Amniotic epithelial cell (primary cell): ENCODE measurements around the gene SRGAP3.

Experiments
- DNase-seq: peaks from one replicate; pipeline ENCODE4 v3.0.0-alpha.2; 2010; ENCODE audit warnings: low read depth

SRGAP3 gene

GRCh38 chr3:9173445-9173844, 76.0 kb downstream of the SRGAP3 start:
- no peak for DNase-seq

- no peak for DNase-seq
These were observed 76.6 kb downstream of the SRGAP3 start for GRCh38 chr3:9172851-9173321.

- DNase-seq: no peak
These were observed 78.6 kb downstream of the SRGAP3 start for GRCh38 chr3:9170851-9171160.

GRCh38 chr3:9169956-9170850, 79.2 kb downstream of the SRGAP3 start:
- no peak for DNase-seq

- DNase-seq: no peak
These were observed 80.1 kb downstream of the SRGAP3 start for GRCh38 chr3:9169326-9169725.

GRCh38 chr3:9168241-9168741, 81.2 kb downstream of the SRGAP3 start:
- no peak for DNase-seq

- no peak for DNase-seq
These were observed 82.2 kb downstream of the SRGAP3 start for GRCh38 chr3:9167222-9167621.

- DNase-seq: no peak
These were observed 84.0 kb downstream of the SRGAP3 start for GRCh38 chr3:9165421-9165820.

GRCh38 chr3:9163289-9163688, 86.2 kb downstream of the SRGAP3 start:
- DNase-seq: no peak

GRCh38 chr3:9161811-9162210, 87.6 kb downstream of the SRGAP3 start:
- DNase-seq: no peak

GRCh38 chr3:9161298-9161697, 88.1 kb downstream of the SRGAP3 start:
- DNase-seq: no peak

GRCh38 chr3:9158865-9159630, 90.4 kb downstream of the SRGAP3 start:
- no peak for DNase-seq

GRCh38 chr3:9157651-9158362, 91.6 kb downstream of the SRGAP3 start:
- DNase-seq: no peak

- DNase-seq: no peak
These were observed 92.8 kb downstream of the SRGAP3 start for GRCh38 chr3:9156604-9157003.

- no peak for DNase-seq
These were observed 94.4 kb downstream of the SRGAP3 start for GRCh38 chr3:9155028-9155427.

GRCh38 chr3:9153904-9154619, 95.4 kb downstream of the SRGAP3 start:
- DNase-seq: no peak

- no peak for DNase-seq
These were observed 98.2 kb downstream of the SRGAP3 start for GRCh38 chr3:9151240-9151639.

GRCh38 chr3:9149566-9149965, 99.9 kb downstream of the SRGAP3 start:
- DNase-seq: no peak

GRCh38 chr3:9147896-9148266, 101.6 kb downstream of the SRGAP3 start:
- no peak for DNase-seq

- no peak for DNase-seq
These were observed 102.1 kb downstream of the SRGAP3 start for GRCh38 chr3:9147215-9147895.

GRCh38 chr3:9146367-9147071, 102.9 kb downstream of the SRGAP3 start:
- DNase-seq: no peak
